ENCODE results near the gene C5AR2. TPM values are rescaled to one million over a fixed set of nuclear protein-coding genes. Genes with fewer than 3 reads are reported as not detected.
"Not testable (repeated sequence)": the region's sequence is repeated elsewhere in the genome, so short reads cannot be mapped to it uniquely, and the experiment has no call there.

The C5AR2 gene
- total RNA-seq, 1 experiment from 2014 or later = 0.17 TPM

DNA sequence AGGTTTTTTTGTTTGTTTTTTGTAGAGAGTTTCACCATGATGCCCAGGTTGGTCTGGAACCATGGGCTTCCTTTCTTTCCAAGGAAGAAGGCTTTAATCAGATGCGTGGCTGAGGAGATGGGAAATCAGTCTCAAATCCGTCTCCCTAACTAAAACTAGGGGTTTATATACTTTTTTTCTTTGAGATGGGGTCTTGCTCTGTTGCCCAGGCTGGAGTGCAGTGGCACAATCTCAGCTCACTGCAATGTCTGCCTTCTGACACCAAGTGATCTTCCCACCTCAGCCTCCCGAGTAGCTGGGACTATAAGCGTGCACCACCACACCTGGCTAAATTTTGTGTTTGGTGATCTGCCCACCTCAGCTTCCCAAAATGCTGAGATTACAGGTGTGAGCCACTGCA lies 52.6 kb downstream of the C5AR2 start:
- not testable (repeated sequence) for DNase-seq (ENCODE audit: low read depth)

DNA sequence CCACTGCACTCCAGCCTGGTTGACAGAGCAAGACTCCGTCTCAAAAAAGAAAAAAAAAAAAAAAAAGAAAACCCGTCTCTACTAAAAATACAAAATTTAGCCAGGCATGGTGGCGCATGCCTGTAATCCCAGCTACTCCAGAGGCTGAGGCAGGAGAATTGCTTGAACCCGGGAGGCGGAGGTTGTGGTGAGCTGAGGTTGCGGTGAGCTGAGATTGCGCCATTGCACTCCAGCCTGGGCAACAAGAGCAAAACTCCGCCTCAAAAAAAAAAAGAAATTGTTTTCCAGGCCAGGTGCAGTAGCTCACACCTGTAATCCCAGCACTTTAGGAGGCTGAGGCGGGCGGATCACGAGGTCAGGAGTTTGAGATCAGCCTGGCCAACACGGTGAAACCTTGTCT lies 54.6 kb downstream of the C5AR2 start:
- not testable (repeated sequence) for DNase-seq (ENCODE audit: low read depth)

DNA sequence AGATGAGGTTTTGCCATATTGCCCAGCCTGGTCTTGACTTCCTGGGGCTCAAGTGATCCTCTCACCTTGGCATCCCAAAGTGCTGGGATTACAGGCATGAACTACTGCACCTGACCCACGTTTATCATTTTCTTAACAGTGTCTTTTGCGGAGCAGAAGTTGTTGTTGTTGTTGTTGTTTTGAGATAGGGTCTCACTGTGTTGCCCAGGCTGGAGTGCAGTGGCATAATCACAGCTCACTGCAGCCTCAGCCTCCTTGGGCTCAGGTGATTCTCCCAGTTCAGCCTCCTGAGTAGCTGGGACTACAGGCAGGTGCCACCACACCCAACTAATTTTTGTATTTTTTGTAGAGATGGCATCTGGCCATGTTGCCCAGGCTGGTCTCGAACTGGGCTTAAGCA lies 55.6 kb downstream of the C5AR2 start:
- DNase-seq (ENCODE audit: low read depth) = not testable (repeated sequence)

DNA sequence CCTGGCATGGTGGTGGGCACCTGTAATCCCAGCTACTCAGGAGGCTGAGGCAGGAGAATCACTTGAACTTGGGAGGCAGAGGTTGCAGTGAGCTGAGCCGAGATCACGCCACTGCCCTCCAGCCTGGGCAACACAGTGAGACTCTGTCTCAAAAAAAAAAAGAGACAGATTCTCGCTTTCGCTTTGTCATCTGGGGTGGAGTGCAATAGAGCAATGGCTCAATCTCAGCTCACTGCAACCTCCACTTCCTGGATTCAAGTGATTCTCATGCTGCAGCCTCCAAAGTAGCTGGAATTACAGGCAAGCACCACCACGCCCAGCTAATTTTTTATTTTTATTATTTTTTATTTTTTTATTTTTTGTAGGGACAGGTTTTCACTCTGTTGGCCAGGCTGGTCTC lies 56.7 kb downstream of the C5AR2 start:
- DNase-seq (ENCODE audit: low read depth) = not testable (repeated sequence)

DNA sequence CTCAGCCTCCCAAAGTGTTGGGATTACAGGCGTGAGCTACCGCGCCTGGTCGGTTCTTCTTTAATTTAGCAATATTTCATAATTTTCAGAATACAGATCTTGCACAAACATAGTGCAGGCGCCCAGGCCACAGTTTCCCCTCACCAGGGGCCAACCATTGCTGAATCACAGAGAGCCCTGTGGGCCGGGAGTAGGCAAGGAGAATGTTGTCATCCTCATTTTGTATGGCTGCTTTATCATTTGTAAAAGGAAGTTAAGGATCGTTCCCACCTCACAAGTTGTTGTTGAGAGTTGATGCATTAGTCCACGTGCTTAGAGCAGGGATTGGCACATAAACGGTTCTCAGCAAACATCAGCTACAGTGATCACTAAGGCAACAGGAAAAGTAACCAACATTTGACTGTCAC lies 57.2 kb downstream of the C5AR2 start:
- DNase-seq (ENCODE audit: low read depth) = no peak

DNA sequence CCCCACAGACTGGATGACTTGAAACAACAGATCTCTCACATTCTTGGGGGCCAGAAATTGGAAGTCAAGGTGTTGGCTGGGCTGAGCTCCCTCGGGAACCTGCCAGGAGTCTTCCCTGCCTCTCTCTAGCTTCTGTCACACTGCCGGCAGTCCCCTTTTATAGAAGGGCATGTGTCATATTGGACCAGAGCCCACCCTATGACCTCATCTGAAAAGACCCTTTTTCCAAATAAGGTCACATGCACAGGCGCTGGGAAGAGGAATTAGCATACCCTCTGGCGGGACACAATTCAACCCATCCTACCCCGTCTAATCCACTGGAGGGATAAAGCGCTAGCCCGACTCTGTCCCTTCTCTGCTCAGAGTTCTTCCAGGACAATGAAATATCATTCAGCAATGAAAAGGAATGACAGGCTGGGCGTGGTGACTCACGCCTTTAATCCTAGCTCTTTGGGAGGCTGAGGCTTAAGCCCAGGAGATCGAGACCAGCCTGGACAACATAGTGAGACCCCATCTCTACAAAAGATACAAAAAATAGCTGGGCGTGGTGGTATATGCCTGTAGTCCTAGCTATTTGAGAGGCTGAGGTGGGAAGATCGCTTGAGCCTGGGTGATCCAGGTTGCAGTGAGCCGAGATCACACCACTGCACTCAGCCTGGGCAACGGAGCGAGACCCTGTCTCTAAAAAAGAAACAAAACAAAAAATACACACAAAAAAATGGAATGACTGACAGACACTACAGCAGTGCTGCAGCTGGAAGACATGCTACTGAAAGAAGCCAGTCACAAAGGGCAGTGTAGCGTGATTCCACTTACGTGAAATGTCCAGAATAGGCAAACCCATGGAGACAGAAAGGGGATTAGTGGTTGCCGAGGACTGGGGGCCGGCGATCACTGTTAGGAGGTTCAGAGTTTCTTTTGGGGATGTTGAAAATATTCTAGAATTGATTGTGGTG lies 58.8 kb downstream of the C5AR2 start:
- no peak for DNase-seq (ENCODE audit: low read depth)

DNA sequence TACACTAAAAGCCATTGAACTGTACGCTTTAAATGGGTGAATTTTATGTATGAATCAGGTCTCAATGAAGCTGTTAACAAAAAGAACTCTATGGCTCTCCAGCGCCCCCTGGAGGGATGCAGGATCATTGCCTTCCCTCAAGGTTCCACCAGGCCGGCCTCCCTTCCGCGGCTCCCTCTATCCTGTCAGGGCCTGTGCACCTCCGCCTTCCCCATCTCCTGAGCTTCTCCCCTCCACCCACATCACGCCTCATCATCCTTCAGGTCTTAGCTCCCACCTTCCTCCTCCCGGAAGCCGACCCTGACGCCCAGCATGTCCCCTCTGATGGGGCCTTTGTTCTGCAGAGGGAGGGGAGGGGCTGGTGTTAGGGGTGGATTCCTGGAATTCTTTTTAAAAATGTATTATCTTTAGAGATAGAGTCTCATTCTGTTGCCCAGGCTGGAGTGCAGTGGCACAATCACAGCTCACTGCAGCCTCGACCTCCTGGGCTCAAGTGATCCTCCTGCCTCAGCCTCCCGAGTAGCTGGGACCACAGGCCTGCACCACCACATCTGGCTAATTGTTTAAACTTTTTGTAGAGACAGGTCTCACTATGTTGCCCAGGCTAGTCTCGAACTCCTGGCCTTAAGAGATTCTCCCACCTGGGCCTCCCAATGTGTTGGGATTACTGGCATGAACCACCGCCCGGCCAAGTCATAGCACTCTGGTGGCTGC lies 59.7 kb downstream of the C5AR2 start:
- DNase-seq (ENCODE audit: low read depth) = peak; percentile 70

Other genes with a start within 250 kb of the C5AR2 start
- 4.0 and 11.4 TPM in 2 replicates for gene ZC3H4, start 218.4 kb upstream of the C5AR2 start, total RNA-seq (2014; rRNA removed; shearing (Covaris generic))
- gene SAE1, start 201.3 kb upstream of the C5AR2 start, total RNA-seq (2014; rRNA removed; shearing (Covaris generic)) = 289 and 321 TPM in 2 replicates
- 0.86 and 2.2 TPM in 2 replicates for gene BBC3, start 101.0 kb upstream of the C5AR2 start, total RNA-seq (2014; rRNA removed; shearing (Covaris generic))
- gene CCDC9, start 75.7 kb upstream of the C5AR2 start, total RNA-seq (2014; rRNA removed; shearing (Covaris generic)) = 8.0 and 8.6 TPM in 2 replicates
- gene INAFM1, start 57.3 kb upstream of the C5AR2 start, total RNA-seq (2014; rRNA removed; shearing (Covaris generic)) = 3.5 and 6.0 TPM in 2 replicates
- not detected in 2 replicates for gene C5AR1, start 22.3 kb upstream of the C5AR2 start, total RNA-seq (2014; rRNA removed; shearing (Covaris generic))
- 29.7 and 30.5 TPM in 2 replicates for gene DHX34, start 17.1 kb downstream of the C5AR2 start, total RNA-seq (2014; rRNA removed; shearing (Covaris generic))
- gene MEIS3, start 87.4 kb downstream of the C5AR2 start, total RNA-seq (2014; rRNA removed; shearing (Covaris generic)) = 0.63 and 2.9 TPM in 2 replicates
- 0.40 TPM in 1 of 2 replicates, not detected in the other for gene SLC8A2, start 139.7 kb downstream of the C5AR2 start, total RNA-seq (2014; rRNA removed; shearing (Covaris generic))
- 3.3 and 6.5 TPM in 2 replicates for gene KPTN, start 152.0 kb downstream of the C5AR2 start, total RNA-seq (2014; rRNA removed; shearing (Covaris generic))
- gene NAPA, start 182.9 kb downstream of the C5AR2 start, total RNA-seq (2014; rRNA removed; shearing (Covaris generic)) = 87.0 and 101 TPM in 2 replicates
- not detected in 2 replicates for gene ZNF541, start 241.0 kb downstream of the C5AR2 start, total RNA-seq (2014; rRNA removed; shearing (Covaris generic))